Anterior cingulate cortex (tissue), 58 donors: ENCODE results near the gene TENT5C.

Source experiments
- DNase-seq, 58 donors: peaks; one replicate each; lab custom pipeline; 2025; lab: John Stamatoyannopoulos, UW

The TENT5C gene

GRCh38 chr1:117590273-117590925, 15.4 kb upstream of the TENT5C start:
- DNase-seq: no peak

DNA sequence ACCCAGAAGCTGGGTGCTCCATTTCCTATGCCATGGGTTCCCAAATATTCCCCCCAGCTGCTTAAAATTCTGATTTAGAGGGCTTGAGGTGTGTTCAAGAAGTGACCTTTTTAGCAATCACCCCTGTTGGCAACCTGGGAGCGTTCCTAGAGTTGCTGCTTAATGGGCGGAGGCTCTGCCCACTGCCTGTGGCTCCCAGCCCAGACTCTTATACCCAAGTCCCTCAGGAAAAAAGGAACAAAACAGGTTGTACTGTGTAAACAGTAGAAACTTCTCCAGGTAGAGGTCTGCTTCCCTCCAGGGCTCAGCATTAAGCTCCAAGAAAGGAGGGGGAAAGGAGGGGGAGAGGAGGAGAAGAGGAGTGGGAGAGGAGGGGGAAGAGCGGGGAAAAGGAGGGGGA, 14.6 kb upstream of the TENT5C start:
- DNase-seq: no peak

GRCh38 chr1:117592155-117592554, 13.7 kb upstream of the TENT5C start:
- no peak for DNase-seq

GRCh38 chr1:117594261-117594990, 11.4 kb upstream of the TENT5C start:
- no peak for DNase-seq

DNA sequence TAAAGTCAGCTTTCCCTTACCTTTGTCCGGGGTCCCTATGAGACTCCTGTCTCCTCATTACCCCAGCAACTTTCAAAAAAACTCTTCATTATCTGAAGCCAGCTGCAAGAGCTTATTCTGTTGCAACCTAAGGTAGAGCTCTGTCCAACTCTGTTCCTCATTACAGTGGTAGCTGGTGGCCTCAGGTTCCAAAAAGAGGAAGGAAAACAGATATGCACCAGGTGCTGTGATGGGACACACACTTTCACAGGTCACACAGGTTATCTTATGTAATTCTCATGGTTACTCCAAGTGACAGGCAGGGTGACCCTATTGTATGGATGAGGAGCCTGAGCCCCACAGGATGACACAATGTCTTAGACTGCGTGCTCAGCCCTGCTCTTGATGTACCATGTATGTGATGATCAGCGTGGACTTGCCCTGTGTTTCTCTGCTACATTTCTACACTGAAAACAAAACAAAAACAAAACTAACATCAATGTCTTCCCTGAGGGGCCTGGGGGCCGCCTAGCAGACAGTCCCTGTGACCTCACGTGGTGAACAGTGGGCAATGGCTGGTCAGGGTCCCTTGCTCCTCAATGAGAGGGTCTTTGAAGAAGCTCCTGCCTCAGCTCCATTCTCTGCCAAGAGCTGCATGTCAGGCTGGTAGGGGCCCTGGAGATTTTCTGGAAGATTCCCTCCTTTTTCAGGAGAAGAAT, 9.7 kb upstream of the TENT5C start:
- no peak for DNase-seq

DNA sequence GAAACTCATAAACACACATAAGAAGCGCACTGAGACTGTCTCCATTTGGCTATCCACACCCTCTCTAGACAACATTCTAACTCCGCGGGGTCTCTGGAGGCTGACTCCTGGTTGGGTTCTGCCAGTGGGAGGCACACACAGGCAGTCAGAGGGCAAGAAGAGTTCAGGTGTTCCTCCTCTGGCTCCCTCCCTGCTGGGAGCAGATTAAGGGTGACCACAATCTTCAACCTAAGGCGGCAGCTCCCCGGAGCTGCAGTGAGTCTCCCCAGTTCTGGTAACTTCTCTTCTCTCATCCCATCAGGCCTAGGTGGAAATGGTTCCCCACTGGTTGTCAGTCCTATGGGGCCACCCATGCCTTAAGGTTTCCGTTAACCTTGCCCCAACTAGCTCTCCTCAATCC, 7.4 kb upstream of the TENT5C start:
- DNase-seq: no peak

GRCh38 chr1:117599286-117600221, 6.3 kb upstream of the TENT5C start:
- peak in 6 of 58 donors; percentile 5 to 33 (median 14) for DNase-seq

DNA sequence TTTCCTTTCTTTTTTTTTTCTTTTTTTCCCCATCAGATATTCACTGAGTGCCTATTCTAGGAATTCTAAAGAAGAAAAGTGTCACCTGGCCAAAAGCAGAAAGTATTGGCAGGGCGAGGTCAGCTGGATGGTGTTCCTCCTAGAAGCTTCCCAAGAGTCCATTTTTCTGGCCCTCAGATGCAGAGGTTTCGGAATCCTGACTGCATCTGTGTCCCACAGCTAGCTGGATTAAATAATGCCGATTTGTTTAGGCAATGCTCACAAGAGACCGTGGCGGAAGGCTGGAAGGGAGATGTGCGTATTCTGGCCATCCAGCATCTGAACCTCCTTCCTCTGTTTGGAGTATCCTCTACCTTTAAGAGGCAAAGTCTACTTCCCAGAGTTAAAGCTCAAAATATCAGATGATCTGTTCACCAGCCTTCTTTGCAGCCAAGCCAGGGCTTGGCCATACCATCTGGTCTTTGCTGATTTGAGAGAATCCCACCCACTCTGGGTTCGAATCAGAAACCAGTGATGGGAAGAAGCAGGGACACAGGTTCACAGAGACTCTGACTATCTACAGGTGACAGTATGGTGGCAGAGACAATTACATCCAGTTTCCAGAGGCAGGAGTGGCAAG, 5.4 kb upstream of the TENT5C start:
- no peak for DNase-seq

- DNase-seq: no peak
These were observed 4.9 kb upstream of the TENT5C start for GRCh38 chr1:117600966-117601365.

- DNase-seq: no peak
These were observed 3.0 kb upstream of the TENT5C start for GRCh38 chr1:117602862-117603261.

DNA sequence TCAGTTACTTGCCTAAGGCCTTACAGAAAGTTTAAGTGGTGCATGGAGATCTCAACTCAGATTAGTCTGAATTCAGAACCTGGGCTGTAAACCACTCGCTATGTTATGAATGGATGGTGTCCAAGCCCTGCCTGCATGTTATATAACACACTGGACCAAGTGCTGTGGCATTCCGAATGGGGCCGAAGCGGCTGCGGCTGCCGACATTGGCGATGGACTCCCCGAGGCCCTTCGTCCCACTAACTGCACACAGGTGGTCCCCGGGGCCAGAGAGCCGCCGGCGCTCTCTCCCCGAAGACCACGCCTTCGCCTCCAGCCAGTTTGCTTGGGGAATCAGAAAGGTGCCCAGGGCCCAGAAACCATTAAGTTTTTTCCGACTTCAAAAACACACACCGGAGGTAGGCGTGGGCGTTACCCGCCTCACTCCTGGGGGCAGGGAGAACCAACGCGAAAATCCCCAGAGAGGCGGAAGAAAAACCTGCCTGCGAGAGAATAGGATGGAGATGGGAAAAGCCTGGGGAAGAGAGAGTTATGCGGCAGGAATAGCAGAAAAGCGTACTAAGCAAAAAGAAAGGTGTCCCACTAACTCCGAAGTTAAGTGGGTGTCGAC, 579 bp upstream of the TENT5C start:
- peak in 15 of 58 donors; percentile 15 to 63 (median 38) for DNase-seq

DNA sequence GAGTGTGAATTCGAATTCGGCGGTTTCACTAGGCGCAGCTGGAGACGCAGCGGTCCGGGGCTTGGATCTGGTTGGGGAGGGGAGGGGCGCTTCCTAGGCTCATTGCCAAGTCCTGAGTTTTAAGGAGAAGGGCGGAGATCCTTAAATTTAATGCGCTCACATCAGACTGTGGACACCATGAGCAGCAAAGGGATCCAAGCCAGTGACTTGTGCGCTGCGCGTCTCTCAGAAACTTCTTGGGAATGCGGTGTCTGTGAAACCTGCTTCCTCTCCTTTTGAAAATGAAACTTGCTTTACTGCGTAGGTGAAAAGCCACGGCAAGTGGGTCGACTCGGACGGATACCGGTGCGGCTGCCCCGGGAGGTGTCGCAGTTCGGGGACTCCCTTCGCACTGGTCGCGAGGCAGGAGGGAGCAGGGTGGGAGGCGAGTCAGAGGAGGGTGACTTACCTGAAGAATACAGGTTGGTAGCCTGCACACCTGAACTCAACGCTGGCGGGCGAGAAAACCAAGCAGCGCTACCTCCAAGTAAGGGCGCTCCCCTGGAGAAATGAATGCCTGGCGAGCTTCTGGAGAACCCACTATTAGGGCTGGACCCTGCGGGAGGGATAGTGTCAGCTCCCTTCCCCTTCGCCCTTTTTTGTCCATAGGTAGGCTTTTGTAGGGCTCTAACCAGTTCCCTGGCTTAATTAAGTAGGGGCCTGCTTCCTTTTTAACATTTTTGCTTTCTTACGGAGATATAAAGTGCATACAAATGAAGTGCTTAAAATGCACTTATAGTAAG, 992 bp downstream of the TENT5C start:
- peak in 1 of 58 donors; percentile 32 for DNase-seq

- DNase-seq: no peak
These were observed 1.6 kb downstream of the TENT5C start for GRCh38 chr1:117607471-117607870.

DNA sequence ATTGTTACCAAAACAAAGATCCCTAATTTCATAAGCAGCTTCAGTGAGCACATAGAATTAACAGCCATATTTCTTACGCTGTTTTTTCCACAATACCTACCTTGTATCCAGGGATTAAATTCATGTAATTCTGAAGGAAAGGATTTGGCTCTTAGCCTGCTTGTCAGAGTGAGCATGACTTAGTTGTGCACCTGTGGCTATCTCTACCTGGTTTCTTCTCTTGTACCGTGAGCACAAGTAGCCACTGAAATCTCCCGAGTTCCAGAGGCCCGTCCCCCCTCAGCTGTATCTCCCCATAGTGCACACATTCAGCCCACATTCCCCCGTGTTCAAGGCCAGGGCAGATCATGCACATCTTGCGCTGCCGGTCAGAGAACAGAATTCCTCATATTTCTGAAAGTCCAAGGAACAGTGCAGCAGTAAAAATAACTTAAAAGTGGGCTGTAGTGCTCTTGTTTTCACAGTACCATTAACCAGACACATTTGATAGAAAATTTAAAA, 2.3 kb downstream of the TENT5C start:
- no peak for DNase-seq

DNA sequence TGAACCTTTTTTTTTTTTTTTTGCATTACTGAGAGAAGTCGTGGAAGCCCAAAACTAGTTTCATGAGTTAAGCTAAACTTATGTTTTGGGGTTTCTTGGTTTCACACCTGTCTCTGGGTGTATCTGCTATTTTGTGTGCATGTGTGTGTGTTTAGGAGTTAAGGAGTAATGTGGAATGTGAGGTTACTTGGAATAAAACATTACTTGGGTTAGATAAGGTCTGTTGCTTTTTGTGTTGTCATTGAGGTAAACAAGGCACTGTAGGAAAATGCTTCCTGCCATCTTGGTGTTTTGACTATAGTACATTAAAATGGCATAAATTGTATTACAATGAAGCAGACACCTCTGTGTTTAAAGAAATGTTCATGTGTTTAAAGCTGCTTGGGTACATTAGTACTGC, 2.9 kb downstream of the TENT5C start:
- DNase-seq: no peak

DNA sequence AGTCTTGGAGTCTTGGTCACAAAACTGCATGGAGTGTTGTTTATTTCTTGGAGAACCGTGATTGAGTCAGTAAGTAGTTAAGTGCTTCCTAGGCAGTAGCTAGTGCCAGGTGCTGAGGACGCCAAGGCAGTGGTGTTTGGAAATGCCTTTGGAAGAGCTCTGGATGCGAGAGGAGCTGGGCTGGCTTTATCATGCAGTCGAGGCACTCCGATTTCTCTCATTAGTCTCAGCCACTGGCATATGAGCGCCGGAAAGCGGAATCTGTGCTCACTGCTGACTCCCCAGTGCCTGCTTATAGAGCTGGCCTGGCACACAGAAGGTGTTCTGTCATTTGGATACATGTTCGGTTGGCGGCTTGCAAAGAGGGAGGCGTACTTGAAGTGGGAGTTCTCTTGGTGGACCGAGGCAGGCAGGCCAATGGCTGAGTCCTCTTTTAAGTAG, 3.6 kb downstream of the TENT5C start:
- peak in 1 of 58 donors; percentile 5 for DNase-seq

GRCh38 chr1:117610036-117610435, 4.2 kb downstream of the TENT5C start:
- DNase-seq: no peak

GRCh38 chr1:117611121-117611601, 5.3 kb downstream of the TENT5C start:
- DNase-seq: no peak
